Esophagus muscularis mucosa (tissue), 4 donors: ENCODE measurements around the gene FOLH1.
"Not testable (repeated sequence)": the region's sequence is repeated elsewhere in the genome, so short reads cannot be mapped to it uniquely, and the experiment has no call there.

Source experiments
- CTCF ChIP-seq, 3 experiments: fragments of 200-600 bp in 2 of 3; fragments of 450-650 bp in 1 of 3; sonication (generic) in 2 of 3; IDR thresholded peaks; one replicate each; pipeline ENCODE4 v1.5.1; 2017 to 2019; ENCODE audit warnings: antibody characterized with exemption in 3 of 3, mild to moderate bottlenecking in 2 of 3, moderate library complexity in 1 of 3
- EP300 ChIP-seq: sonication (generic); formaldehyde crosslinking; IDR thresholded peaks from one replicate; pipeline ENCODE4 v1.6.1; 2017; ENCODE audit warnings: antibody characterized with exemption
- POLR2A ChIP-seq: fragments of 450-650 bp; IDR thresholded peaks from one replicate; pipeline ENCODE4 v1.6.1; 2017; ENCODE audit warnings: antibody characterized with exemption, moderate library complexity, mild to moderate bottlenecking, low read depth
- POLR2AphosphoS5 ChIP-seq, 2 donors: sonication (generic); formaldehyde crosslinking; IDR thresholded peaks; one replicate each; pipeline ENCODE4 v1.6.1; 2017; ENCODE audit warnings: antibody characterized with exemption in 2 of 2

DNA sequence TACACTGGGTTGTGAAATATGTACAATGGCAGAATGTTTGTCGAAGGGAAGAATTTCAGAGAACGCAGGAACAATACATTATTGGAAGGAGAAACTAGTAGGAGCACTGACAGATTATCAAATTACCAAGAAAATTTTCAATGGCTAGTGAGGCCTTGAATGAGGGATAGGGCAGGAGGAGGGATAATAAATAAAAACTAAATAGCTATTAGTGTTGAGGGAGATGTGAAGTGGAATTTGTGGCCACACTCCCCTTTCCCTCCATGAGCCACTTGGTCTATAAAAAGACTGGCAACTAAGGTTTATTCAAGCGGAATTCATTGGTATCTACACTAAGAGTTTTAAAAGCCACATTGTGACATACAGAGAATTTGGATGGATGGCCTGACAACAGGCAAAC, 41.0 kb upstream of the FOLH1 start:
- TF ChIP-seq CTCF (IDR thresholded peaks at IDR 0.05); POLR2A; POLR2AphosphoS5 (IDR thresholded peaks at IDR 0.05); EP300: not testable (repeated sequence)
